ENCODE results near the gene PRB4.
"Not testable (repeated sequence)": the region's sequence is repeated elsewhere in the genome, so short reads cannot be mapped to it uniquely, and the experiment has no call there.

The PRB4 gene

DNA sequence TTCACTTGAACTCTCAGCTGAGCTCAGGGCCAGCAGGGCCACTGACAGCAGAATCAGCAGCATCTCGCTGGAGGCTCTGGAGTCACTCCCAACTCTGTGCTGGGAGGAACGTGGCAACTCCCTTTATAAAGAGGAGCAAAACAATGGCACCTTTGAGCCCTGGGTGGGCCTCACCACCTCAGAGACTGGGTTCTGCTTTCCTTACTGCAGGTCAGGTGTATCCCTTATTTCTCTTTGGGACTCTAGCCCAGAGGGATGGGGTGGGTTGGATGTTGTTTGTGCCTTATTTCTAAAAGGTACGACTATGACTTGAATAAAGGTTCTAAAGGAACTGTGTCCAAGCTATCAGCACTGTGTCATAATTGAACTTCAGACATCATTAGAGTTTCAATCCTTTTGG lies at the start of gene PRB4:
PRB4 (minus strand) TSS at position 101 of the 400 bp plus-strand sequence; CDS start at position 63, 38 bp downstream.
- DNase-seq (ENCODE audit: low read depth) = no peak

DNA sequence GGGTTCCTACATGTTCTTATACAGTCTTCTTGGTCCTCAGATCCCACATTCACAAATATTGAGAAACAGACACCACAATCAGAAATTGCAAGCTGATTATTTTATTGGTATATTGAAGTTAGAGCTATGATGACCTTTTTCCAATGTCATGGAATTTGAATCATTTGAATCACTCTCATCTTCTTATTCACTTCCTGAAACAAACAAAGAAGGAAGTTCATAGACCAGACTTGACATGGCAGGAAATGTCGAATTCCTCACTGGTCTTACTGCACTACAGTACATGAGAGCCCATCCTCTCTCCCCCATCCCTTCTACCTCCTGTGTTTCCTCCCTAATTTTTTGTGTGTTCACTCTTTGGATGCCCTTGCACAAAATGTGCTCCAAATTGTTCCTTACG lies 41.5 kb upstream of the PRB4 start:
- DNase-seq (ENCODE audit: low read depth) = not testable (repeated sequence)

DNA sequence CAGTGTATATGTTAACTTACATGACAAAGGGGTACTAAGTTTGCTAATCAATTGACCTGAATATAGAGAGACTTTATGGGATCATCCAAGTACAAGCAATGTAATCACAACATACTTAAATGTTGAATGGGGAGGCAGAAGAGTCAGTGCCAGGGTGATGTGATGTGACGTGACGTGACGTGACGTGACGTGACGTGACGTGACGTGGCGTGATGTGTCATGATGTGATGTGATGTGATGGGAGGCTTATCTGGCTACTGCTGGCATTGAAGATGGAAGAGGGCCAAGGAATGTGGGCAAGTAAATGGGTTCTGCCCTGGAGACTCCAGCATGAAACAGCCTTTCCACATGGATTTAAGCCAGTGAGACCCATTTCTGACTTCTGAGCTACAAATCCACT lies 38.2 kb upstream of the PRB4 start:
- no peak for DNase-seq (ENCODE audit: low read depth)

DNA sequence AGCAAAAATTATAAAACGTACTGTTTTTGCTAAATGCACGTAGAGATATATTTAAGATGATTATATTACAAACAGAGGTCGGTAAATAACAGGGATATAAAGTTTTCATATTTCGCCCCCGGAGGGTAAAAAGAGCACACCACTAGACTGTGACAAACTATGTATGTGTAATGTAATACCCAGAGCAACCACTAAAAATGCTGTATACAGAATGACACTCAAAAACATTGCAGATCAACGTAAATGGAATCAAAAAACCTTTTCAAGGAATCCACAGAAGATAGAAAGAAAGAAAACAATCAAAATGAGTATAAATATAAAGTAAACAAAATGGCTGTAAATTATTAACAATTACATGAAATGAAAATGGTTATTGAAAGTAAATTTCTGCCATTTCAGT lies 37.6 kb upstream of the PRB4 start:
- DNase-seq (ENCODE audit: low read depth) = no peak

DNA sequence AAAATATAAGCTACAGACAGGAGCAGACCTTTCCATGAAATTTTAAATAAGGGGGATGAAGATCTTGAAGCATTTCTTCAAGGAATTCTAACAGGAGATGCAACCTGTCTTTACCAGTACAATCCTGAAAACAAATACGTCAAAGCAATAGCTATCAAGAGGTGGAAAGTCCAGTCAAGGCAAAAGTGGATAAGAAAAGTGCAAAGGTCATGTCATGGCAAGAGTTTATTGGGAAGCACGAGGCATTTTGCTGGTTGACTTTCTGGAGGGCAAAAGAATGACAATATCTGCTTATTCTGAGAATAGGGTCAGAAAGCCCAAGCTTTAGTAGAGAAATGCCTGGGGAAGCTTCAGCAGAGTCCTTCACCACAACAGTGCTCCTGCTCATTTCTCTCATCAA lies 34.3 kb upstream of the PRB4 start:
- DNase-seq (ENCODE audit: low read depth) = no peak

DNA sequence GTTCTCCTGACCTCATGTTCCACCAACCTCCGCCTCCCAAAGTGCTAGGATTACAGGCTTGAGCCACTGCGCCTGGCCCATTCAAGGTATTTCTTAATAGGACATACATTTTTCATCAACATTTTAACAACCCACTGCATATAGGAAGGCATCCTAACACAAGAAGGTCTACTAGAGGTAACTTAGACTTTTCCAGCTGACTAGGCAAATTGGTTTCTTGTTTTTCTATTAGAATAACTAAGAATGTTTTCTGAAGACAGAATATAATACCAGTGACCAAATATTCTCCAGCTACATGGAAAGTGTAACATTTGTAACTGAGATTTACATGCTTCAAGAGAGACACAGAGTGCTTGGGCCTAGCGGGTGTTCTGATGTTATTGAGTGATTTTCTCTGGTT lies 14.2 kb upstream of the PRB4 start:
- DNase-seq (ENCODE audit: low read depth) = no peak

DNA sequence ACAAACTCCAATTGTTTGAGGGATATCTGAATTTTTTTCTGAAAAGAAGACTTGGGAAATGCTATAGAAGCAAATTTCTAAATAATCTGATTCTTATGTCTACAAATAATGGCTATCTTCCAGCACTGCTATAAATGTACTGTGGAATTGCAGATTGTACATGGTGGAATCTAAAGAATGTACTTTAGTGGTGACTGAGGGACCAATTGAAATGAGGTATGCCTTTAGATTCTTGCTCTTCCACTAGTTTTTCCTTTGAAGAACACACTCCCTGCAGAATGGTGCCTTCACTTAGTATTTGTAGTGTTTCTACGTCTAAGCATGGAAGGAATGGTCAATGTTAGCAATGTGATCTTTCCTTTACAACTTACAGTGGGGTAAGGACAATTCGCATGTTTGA lies 11.7 kb upstream of the PRB4 start:
- no peak for DNase-seq (ENCODE audit: low read depth)

DNA sequence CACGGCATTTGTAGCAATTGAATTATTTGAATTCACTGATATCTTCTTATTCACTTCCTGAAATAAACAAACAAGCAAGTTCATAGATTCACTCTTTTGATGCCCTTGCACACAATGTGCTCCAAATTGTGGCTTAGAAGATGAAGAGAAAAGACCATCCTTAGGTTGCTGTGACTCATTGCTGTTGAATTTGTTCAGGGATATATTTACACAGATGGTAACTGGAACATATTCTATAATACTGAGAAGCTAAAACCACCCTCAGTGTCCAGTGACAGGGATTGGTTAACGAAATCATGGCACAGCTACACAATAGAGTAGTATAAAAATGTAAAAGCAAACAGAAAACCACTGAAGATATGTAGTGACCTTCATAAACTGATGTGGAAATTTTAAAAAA lies 3.1 kb downstream of the PRB4 start:
- no peak for DNase-seq (ENCODE audit: low read depth)

DNA sequence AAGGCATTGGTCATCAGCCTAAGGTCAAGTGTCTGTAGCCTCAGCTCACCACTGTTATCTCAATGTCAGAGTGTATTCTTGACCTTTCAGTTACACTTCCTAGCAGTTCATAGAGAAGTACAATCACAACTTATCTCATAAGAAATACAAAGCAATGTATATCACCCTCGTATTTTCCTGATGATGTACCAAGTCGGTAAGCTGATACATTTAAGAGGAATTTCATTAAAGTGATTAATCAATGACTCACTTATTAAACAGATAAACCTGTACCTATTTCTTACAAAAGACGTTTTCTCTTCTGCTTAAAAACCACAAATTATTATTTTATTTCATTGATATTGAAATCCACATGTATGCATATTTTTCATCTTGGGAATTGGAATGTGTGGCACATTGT lies 36.8 kb downstream of the PRB4 start:
- no peak for DNase-seq (ENCODE audit: low read depth)

DNA sequence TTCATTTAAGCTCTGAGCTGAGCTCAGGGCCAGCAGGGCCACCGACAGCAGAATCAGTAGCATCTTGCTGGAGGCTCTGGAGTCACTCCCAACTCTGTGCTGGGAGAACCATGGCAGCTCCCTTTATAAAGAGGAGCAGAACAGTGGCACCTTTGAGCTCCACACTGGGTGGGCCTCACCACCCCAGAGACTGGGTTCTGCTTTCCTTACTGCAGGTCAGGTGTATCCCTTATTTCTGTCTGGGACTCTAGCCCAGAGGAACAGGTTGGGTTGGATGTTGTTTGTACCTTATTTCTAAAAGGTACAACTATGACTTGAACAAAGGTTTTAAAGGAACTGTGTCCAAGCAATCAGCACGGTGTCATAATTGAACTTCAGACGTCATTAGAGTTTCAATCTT lies 40.6 kb downstream of the PRB4 start, which contains the start of gene PRB3:
PRB3 (minus strand) TSS at position 101 of the 400 bp plus-strand sequence; CDS start at position 63, 38 bp downstream.
- DNase-seq (ENCODE audit: low read depth) = no peak

DNA sequence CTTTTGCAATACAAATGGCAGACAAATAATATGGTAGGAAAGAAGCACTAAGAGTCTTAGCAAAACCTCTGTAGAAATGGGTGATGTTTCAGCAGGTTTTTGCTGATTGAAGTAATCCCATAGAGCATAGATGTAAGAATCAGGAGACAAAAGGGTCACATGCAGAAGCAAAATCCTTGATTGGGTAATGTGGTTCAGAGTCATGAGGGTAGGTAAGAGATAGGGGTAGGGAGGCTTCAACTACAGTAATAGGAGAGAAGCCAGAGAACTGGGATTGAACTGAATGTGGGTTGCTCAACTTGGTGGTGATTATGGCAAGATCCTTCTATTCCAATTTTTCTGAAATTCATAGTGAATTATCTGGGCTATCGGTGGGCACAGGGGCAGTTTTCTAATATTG lies 45.7 kb downstream of the PRB4 start:
- DNase-seq (ENCODE audit: low read depth) = no peak

Measured in CMK (cell line).